Left colon (tissue), 2 donors: ENCODE results near the gene ZNF565. TPM values are rescaled to one million over a fixed set of nuclear protein-coding genes. Genes with fewer than 3 reads are reported as not detected.
"Not testable (repeated sequence)": the region's sequence is repeated elsewhere in the genome, so short reads cannot be mapped to it uniquely, and the experiment has no call there.

Source experiments
- ATAC-seq: fragments of 200-7000 bp; cut with Tn5 transposase; one replicate; pipeline ENCODE4 v1.9.1; 2020; ENCODE audit warnings: mild to moderate bottlenecking, moderate library complexity
- DNase-seq, 2 donors: peaks; one replicate each; pipeline ENCODE4 v3.0.0-alpha.2; 2020
- intact Hi-C, 2 donors: fragments of 100-400 bp; cut with DNase I in 1 of 2; cut with micrococcal nuclease in 1 of 2; formaldehyde crosslinking; loops; one replicate each; pipeline versions ENCODE4 v1.11.2 to v1.14.0; 2022; cut with DNase I, micrococcal nuclease
- total RNA-seq, 2 donors: library from RNA; stranded (reverse); fragmentation: NEBNext Ultra II Directional; extraction: Animal tissue kit (Norgen Biotek cat#: 25700); gene quantifications; one replicate each; pipeline ENCODE4 v1.2.1, GENCODE V29; 2021
- donor health status: DM: no; HTN: no; CAD: no.
- donor health status: DM: yes; HTN: yes; CAD: no.

The ZNF565 gene
- total RNA-seq, 2 donors from 2014 or later: 2.8 to 3.4 TPM

- intact Hi-C loops: no loop called here
- ATAC-seq (no peak), DNase-seq (no peak)
Measured at GRCh38 chr19:36221474-36221873, 7.0 kb upstream of the ZNF565 start.

GRCh38 chr19:36215276-36216123 lies 1.0 kb upstream of the ZNF565 start:
- intact Hi-C loops: no loop called here
- peak; percentile 0 for ATAC-seq
- DNase-seq: peak in 1 of 2 donors; percentile 37

- DNase-seq: no peak
- no peak for ATAC-seq
- intact Hi-C loops: no loop called here
Measured at GRCh38 chr19:36212895-36213294, 1.6 kb downstream of the ZNF565 start.

GRCh38 chr19:36210497-36210896 lies 4.0 kb downstream of the ZNF565 start:
- no peak for DNase-seq
- ATAC-seq: no peak
- intact Hi-C loops: no loop called here

- no peak for DNase-seq
- ATAC-seq: no peak
- intact Hi-C loops: no loop called here
Measured at GRCh38 chr19:36209372-36209771, 5.1 kb downstream of the ZNF565 start.

- intact Hi-C loops: no loop called here
- no peak for DNase-seq
- ATAC-seq: no peak
Measured at GRCh38 chr19:36207605-36208252, 6.7 kb downstream of the ZNF565 start.

GRCh38 chr19:36203293-36203692 lies 11.2 kb downstream of the ZNF565 start:
- DNase-seq (no peak), ATAC-seq (no peak)
- intact Hi-C loops: no loop called here

GRCh38 chr19:36201684-36202083 lies 12.8 kb downstream of the ZNF565 start:
- ATAC-seq: no peak
- intact Hi-C loops: no loop called here

GRCh38 chr19:36198119-36198518 lies 16.3 kb downstream of the ZNF565 start:
- no peak for ATAC-seq
- DNase-seq: no peak
- intact Hi-C loops: no loop called here

More at GRCh38 chr19:36201684-36202083, 12.8 kb downstream of the ZNF565 start:
- DNase-seq: no peak

- DNase-seq: no peak
- intact Hi-C loops: no loop called here
- ATAC-seq: no peak
Measured at GRCh38 chr19:36196249-36196648, 18.2 kb downstream of the ZNF565 start.

- intact Hi-C loops, ATAC-seq, DNase-seq: not testable (repeated sequence)
Measured at GRCh38 chr19:36186722-36187121, 27.7 kb downstream of the ZNF565 start.

- ATAC-seq (no peak), DNase-seq (no peak)
- intact Hi-C loops: no loop called here
Measured at GRCh38 chr19:36183245-36183628, 31.2 kb downstream of the ZNF565 start.

GRCh38 chr19:36182612-36183244 lies 31.7 kb downstream of the ZNF565 start:
- intact Hi-C loops: no loop called here
- DNase-seq: no peak
- ATAC-seq: no peak

GRCh38 chr19:36179077-36179476 lies 35.4 kb downstream of the ZNF565 start:
- DNase-seq, intact Hi-C loops, ATAC-seq: not testable (repeated sequence)

GRCh38 chr19:36173846-36174245 lies 40.6 kb downstream of the ZNF565 start:
- not testable (repeated sequence) for DNase-seq, ATAC-seq
- intact Hi-C loops: loop anchor here (5.0 kb wide), 1 partner anchor 47 kb away; no protein-coding TSS in a partner anchor

GRCh38 chr19:36172852-36173251 lies 41.6 kb downstream of the ZNF565 start:
- intact Hi-C loops: loop anchor here (5.0 kb wide), 1 partner anchor 46 kb away; no protein-coding TSS in a partner anchor
- DNase-seq: no peak
- ATAC-seq: no peak

GRCh38 chr19:36169084-36169760 lies 45.2 kb downstream of the ZNF565 start:
- DNase-seq (peak; percentile 54 to 58), ATAC-seq (peak; percentile 86)
- intact Hi-C loops: no loop called here

GRCh38 chr19:36163813-36164212 lies 50.7 kb downstream of the ZNF565 start:
- no peak for DNase-seq
- intact Hi-C loops: no loop called here
- peak; percentile 6 for ATAC-seq
